Measurements from ENCODE around the gene PARVB. TPM values are rescaled to one million over a fixed set of nuclear protein-coding genes. Genes with fewer than 3 reads are reported as not detected.

The PARVB gene
- polyA plus RNA-seq, 3 donors = 14.8 to 75.5 (median 46.2) TPM

DNA sequence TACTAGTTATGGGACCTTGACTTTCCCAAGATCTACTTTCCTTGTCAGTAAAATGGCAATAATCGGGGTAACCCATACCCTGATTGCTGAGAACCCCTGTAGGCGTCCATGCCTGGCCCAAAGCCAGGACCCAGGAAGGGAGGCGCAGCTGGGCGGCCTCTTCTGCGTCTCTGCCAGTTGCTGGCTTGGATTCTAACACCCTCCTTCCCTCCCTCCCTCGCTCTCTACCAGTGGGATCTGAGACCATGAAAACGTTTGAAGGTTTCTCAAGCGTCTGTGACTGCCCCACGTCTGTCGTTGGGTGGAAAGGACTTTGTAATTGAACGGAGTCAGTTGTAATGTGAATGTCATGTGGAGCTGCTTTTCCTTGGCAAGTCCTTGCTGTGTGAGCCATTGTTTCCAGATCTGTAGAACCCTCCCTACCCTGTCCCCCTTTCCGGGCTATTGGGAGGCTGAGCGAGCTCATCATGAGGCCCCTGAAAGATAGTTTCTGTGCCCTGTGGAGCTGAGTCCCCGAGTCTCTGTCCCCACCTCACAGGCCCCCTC lies 47.8 kb downstream of the PARVB start:
- no peak overlapping the region for H3K27ac ChIP-seq (ENCODE audit: low read depth, low read length)
- 77 to 85% (median 80%) methylated on average over 14 of the region's 14 CpGs for WGBS, 3 donors

DNA sequence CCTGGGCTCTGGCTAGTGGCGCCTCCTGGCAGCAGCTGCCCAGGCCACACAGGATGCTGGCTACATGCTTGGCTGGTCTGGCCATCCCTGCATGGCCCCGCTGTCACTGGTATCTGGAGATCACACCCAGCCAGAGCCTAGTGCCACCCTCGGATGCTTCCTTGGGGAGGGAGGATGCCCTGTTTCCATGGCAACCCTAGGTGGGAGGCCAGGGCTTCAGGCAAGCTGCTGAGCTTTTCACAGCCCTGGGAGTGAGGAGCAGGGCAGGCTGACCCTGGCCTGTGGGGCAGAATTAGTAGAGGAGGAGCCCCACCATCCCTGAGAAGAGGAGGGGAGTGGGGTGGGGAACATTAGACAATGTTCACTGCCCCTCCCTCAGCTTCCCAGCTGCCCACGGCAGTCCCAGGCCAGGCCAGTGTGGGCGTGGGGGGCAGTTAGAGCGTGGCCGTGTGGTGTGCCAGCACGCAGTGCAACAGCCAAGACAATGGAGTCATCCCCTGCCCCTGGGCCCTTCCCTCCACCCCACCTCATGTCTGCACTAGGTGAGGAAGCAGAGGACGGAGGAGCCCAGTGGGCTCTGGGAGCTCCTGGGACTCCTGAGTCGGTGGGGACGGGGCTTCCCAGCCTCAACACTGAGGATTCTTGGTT lies 50.4 kb downstream of the PARVB start:
- 88 to 92% (median 88%) methylated on average over 10 to 11 of the region's 11 CpGs for WGBS, 3 donors

DNA sequence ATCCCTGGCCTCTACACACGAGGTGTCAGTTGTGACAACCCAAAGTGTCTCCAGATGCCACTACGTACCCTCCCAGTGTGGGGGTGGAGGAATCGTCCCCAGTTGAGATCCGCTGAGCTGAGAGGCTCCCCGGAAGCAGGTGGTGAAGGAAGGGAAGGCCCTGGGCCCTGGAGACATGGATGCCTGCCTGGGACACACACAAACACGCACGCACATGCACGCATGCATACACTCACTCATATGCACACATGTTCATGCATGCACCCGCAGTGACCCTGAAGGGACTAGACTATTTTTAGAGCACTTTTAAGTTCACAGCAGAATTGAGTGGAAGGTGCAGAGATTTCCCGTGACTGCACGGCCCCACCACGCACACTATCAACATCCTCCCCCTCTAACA lies 50.9 kb downstream of the PARVB start:
- 88 to 94% (median 93%) methylated on average over 12 of the region's 12 CpGs for WGBS, 3 donors
- no peak overlapping the region for H3K27ac ChIP-seq (ENCODE audit: low read depth, low read length)

More for the DNA sequence above, 50.4 kb downstream of the PARVB start:
- no peak overlapping the region for H3K27ac ChIP-seq (ENCODE audit: low read depth, low read length)

DNA sequence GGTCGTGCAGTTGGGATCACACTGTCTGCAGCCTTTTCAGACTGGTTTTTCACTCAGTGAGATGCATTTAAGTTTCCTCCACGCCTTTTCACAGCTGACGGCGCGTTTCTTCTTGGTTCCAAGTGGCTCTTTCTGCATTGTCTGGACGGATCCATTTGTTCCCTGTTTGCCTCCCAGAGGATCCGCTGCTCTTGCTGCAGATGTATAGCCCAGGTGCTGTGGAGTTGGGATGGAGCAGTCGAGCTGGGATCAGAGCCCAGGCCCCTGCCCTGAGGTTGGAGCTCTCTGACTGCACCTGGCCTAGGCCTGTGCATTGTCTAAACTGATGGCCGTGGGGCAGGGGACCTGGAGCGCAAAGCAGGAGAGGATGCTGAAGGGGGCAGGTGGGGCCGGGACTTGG lies 51.6 kb downstream of the PARVB start:
- no peak overlapping the region for H3K27ac ChIP-seq (ENCODE audit: low read depth, low read length)
- 84 to 94% (median 93%) methylated on average over 11 of the region's 11 CpGs for WGBS, 3 donors

DNA sequence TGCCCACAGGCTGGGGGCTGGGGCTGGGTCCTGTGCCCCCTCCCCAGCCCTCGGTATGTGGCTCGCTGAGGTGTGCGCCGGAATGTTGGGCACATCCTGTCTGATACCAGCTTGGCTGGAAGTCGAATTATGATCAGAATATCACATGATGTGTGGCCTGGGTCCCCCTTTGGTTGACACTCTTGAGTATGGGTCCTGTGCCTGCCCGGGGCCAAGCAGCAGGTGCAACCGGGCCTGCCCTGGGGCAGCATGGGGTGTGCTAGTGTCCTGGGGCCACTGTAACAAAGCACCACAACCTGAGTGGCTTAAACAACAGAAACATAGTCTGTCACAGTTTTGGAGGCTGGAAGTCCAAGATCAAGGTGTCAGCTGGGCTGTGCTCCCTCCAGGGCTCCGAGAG lies 52.7 kb downstream of the PARVB start:
- WGBS, 3 donors = 91 to 96% (median 93%) methylated on average over 8 of the region's 8 CpGs
- H3K27ac ChIP-seq (ENCODE audit: low read depth, low read length) = no peak overlapping the region

DNA sequence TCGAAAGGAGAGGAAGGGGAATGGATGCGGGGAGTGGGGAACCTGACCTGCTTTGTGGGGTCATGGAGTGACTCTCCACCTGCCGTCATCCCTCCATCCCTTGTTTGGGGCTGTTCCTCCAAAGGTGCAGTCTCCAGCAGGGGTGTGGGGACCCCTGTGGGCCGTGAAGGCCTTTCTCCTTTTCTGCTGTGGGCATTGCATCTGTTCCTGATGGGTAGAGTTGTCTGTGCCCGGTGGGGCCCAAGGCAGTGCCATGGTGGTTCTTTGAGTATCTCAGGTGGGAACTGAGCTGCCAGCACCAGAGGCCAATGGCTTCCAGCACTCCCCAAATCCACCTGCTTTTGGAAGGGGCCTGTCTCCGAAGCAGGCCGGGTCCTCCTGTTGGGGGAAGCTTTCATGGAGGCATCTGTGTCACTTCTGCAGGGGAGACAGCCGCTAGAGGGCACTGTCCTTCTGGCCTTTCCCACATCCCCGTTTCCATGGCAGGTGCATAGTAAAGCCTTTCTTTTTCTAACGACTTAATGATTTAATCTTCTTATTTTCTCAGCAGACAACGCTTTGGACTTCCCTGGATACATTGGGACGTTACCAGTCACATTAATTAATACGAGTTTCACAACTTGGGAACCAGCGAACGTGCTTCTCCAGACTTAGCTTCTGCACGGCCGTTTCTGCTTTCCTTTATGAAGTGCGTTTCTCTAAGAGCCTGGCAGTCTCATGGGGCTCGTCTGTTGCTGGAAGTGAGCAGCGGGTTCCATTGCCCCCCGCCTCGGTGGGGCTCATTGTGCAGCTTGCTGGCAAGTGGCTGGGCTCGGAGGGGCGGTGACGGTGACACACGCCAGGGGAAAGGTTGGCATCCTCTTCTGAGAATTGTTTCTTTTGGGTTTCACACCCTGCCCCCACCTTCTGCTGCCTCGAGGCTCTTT lies 57.1 kb downstream of the PARVB start:
- H3K27ac ChIP-seq (ENCODE audit: low read depth, low read length) = no peak overlapping the region
- 38 to 53% (median 50%) methylated on average over 26 to 27 of the region's 27 CpGs for whole genome bisulfite sequencing, 3 donors

DNA sequence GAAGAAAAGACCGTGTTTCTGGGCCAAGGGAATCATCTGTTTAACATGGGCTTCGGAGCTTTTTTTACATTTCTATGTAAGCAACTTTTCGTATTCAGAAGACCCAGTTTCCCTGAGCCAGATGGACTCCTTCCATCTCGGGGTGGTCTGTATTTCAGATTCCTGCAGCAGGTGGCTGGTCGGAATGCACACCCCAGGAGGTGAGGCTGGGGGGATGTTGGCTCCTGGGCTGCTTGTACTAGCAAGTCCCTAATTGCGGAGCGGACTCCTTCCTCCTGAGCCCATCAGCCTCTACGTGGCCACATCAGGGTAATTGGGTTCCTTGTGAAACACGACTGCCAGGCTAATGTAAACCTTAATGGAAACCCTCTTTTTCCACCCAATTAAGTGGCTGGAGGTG lies 58.7 kb downstream of the PARVB start:
- H3K27ac ChIP-seq (ENCODE audit: low read depth, low read length) = no peak overlapping the region
- 85 to 92% (median 91%) methylated on average over 9 of the region's 9 CpGs for WGBS, 3 donors

DNA sequence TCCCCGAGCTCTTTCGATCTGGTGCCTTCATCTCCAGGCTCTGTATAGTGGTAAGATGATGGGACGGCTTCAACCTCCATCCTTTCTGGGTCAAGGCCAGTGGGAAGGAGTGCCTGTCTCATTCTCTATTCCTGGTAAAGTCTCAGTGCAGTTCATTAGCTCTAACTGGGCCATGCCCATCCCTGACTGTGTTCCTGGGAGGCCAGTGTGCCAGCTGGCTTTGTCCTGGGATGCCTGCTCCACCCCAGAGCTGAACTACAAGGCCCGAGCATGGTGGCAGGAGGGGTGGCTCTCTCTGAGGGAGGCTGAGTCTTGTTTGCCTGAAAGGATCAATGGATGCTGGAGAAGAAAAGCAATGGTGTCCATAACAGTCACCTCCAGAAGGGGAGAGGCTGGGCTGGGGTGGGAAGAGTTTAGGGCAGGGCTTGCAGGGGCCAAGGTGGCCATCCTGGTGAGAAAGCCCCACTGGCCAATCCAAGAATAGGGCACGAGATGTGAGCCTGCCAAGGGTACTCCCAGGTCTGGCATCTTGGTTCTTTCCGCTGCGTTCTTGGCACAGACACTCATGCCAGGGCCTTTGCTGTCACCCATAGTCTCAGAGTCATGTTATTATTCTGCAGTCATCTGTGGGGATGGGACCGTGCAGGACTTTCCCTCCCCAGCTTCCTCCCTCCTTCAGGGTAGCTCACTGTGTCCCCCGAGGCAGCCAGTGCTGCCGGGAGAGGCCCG lies 60.1 kb downstream of the PARVB start:
- H3K27ac ChIP-seq (ENCODE audit: low read depth, low read length) = no peak overlapping the region
- 94 to 96% (median 94%) methylated on average over 11 of the region's 11 CpGs for WGBS, 3 donors

DNA sequence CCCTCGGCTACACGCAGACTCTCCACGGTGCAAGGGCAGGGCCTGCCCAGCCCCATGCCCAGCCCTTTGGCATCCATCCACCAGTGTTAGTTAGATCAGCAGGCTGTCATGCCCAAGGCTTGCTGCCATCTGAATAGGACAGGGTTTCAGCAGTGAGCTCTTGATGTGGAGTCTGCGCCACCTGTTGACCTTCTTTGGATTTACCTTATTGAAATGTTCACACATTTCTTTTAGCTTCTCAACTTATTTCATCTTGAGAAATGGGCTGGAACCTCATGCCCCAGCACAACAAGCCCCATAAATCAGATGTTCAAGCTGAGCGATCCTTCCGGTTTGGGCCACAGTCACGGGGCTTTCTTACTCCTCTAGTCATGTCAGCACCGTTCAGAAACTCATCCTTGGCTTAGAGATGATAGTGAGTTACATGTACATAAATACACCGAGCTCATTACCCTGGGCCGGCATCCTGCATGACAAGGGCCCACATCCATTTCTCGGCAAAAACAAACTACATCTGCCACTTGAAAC lies 61.7 kb downstream of the PARVB start:
- no peak overlapping the region for H3K27ac ChIP-seq (ENCODE audit: low read depth, low read length)
- 50 to 58% (median 51%) methylated on average over 11 of the region's 11 CpGs for WGBS, 3 donors

DNA sequence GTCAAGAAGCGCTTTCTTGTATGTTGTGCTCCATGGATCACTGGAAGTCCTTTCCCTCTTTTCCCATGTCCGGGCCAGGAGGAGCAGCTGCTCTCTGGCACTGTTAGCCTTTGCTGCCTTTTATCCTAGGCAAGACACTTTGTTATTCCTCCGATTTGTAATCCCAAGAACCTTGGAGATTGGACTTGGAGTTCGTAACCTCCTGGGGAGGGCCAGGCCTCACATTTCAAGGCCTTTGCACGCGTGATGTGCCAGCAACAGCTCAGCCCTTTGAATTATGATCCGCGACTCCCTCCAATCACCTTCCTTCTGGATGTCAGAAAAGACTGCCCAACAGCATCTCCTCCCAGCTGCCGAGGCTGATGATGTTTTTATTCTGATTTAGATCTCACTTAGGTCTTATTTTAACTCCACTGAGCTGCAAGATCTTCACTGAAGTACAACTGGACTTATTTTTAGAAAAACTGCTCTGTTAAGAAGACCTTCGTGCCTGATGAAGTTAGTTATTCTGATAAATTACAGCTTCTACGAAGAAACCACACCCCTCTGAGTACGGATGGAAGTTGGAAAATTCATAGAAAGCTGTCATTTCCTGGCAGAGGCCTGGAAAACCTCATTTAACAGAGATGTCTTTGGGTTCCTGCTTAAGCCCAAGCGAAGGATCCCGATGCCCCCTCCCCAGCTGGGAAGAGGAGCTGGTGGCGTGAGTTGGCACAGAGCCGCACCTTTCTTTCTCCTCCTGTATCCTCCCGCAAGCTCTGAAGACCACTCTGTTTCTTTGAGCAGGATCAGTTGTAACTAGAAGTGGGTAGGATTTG lies 62.4 kb downstream of the PARVB start:
- no peak overlapping the region for H3K27ac ChIP-seq (ENCODE audit: low read depth, low read length)
- 55 to 58% (median 56%) methylated on average over 17 of the region's 17 CpGs for WGBS, 3 donors

DNA sequence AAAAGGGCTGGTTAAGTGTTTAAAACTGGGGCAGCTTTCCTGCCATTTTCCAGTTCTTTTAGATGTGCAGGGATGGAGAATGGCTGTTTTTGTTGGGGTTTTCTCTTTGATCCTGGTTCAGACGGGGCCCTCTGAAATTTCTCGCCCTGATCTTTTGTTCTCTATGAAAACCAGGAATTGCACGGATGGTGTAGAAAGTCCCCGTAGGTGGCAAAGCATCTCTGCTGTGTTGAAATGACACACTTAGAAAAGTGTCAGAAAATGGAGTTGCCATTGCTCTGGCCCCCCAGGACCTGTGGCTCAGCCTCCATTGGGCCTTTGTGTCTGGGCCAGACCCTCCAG lies 63.0 kb downstream of the PARVB start:
- no peak overlapping the region for H3K27ac ChIP-seq (ENCODE audit: low read depth, low read length)
- WGBS, 3 donors = 89 to 92% (median 91%) methylated on average over 4 of the region's 4 CpGs

DNA sequence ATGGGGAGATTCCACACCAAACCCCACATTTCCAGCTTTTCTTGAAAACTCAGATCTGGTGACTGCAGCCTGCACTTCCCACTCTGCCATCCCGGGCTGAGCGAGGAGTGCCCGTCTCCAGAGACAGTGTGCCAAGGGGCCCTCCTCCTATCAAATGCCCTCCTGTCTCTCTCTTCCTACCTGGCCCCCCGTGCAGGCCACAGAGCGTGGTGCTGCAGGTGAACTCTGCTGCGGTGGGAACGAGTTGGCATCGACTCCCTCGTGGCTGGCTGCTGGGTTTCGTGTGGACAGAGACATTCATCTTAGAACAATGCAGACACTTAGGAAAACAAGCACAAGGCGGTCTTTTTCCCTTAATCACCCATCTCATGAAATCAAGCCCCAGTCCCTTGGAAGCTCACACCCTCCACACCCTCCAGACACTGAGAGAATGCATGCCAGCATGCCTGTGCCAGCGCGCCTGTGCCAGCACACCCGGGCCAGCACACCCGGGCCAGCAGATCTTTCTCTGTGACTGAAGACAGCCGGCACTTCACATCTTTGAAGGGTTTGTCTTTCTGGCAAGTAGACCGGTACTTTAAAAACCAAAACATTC lies 65.0 kb downstream of the PARVB start:
- 73 to 75% (median 73%) methylated on average over 17 of the region's 17 CpGs for WGBS, 3 donors
- H3K27ac ChIP-seq (ENCODE audit: low read depth, low read length) = no peak overlapping the region

DNA sequence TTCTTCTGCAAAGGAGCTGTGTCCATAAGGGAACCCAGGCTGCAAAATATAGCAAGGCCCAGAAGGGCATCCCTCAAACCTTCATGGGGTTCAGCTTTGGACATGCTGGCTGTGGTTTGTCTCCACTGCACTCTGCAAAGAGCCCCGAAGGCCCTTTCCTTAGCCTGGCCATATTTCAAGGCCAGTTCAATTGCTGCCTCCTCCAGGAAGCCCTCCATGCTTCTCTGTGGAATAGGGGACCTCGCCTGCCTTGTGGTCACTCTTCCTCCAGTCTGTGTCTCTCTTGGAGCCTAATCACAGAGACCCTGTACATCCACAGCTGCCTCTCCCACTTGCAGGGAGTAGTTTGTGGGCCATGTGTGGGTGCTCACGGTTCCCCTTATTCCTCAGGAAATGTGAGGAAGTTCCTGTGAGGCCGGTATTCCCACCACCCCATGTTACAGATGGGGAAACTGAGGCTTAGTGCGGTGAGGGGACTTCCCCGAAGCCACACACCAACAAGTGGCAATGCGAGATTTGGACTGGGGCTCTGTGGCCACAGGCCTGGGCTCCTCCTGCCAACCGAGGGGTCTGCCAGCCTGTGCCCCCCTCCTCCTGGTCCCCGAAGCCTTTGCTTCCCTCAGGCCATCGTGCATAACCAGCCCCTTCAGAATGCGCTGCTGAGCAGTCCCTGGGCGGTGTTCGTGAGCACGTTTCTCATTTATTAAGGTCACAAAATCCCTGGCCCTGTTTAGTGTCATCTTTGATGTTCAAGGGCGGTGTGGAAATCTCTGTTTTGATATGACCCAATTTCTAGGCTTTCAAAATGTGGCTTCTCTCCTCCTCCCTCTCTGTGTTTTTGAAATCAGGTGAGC lies 65.8 kb downstream of the PARVB start:
- no peak overlapping the region for H3K27ac ChIP-seq (ENCODE audit: low read depth, low read length)
- WGBS, 3 donors = 83 to 90% (median 89%) methylated on average over 15 of the region's 15 CpGs

DNA sequence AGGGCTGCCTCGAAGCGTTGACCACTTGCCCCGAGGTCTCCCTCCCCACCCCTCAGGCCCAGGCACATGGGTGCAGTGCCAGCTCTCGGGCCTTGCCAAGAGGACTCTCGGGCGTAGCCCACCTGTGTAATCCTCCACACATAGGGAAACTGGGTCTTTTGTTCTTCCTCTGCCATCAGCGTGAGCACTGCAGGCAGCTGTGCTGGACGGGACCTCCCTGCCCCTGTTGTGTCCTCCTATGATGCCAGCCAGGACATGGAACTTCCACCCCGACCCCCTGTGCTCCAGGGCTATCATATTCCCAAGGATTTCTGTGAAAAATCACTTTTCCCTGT lies 66.4 kb downstream of the PARVB start:
- no peak overlapping the region for H3K27ac ChIP-seq (ENCODE audit: low read depth, low read length)
- 76 to 81% (median 79%) methylated on average over 9 of the region's 9 CpGs for WGBS, 3 donors

DNA sequence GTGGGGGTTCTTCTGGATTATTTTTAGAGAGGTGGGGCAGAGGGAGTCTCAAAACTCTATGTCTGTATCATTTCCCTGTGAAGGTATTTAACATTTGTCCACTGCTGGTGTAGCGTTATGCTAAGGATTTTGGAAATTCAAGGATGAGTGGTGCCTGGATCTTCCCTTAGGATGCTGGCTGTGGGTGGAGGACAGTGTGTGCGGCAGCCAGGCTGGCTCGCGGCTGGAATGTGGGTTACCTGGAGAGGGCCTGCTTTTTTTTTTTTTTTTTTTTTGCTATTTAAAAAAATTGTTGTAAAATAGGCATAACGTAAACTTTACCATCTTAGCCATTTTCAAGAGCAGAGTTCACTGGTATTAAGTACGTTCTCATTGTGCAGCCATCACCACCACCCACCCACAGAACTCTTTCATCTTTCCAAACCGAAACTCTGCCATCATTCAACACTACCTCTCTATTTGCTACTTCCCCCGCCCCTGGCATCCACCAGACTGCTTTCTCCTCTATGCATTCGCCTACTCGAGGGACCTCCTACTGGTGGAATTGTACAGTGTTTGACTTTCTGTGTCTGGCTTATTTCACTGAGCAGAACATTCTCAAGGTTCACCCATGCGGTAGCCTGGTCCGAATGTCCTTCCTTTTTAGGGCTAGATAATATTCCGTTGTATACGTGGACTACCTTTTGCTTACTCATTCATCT lies 67.1 kb downstream of the PARVB start:
- WGBS, 3 donors = 79 to 87% (median 80%) methylated on average over 14 of the region's 14 CpGs
- no peak overlapping the region for H3K27ac ChIP-seq (ENCODE audit: low read depth, low read length)

DNA sequence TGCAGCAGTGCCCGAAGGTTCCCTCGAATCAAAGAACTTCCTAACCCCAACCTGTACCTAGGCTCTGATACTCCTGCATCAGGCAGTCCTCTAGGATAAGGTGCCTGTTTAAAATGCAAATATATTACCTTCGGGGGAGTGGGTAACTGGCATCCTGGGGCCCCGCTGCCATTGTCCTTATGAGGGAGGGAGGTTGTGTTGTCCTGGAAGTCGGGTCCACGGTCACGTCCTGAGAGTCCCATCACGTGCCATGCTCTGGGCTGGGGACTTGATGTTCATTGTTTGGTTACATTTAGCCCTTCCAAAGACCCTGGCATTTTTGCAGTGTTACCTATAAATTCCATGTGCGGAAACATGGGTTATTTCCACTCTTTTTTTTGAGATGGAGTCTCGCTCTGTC lies 67.6 kb downstream of the PARVB start:
- WGBS, 3 donors = 96 to 97% (median 96%) methylated on average over 10 of the region's 10 CpGs
- H3K27ac ChIP-seq (ENCODE audit: low read depth, low read length) = no peak overlapping the region
